H1 (cell line): ENCODE measurements around the gene UTP20.

Source experiments
- CTCF ChIP-seq, 3 experiments: IDR thresholded peaks; 1 replicate in 2 of 3; 2 replicates in 1 of 3; pipeline versions ENCODE4 v1.5.1 to v1.6.1; 2011; ENCODE audit warnings: low read length in 3 of 3, mild to moderate bottlenecking in 3 of 3, inconsistent platforms in 2 of 3, low read depth in 1 of 3, moderate library complexity in 1 of 3; ENCODE audit not compliant: insufficient read depth in 1 of 3; ENCODE audit errors: control extremely low read depth in 1 of 3
- MAX ChIP-seq: IDR thresholded peaks from 2 replicates; pipeline ENCODE4 v1.6.1; 2012; ENCODE audit warnings: inconsistent platforms
- POLR2A ChIP-seq, 2 experiments: IDR thresholded peaks; 1 replicate in 1 of 2; 2 replicates in 1 of 2; pipeline ENCODE4 v1.6.1; 2011; ENCODE audit warnings: low read depth in 2 of 2, low read length in 2 of 2, mild to moderate bottlenecking in 2 of 2; ENCODE audit errors: control extremely low read depth in 1 of 2
- POLR2AphosphoS5 ChIP-seq: IDR thresholded peaks from 2 replicates; pipeline ENCODE4 v1.6.1; 2011; ENCODE audit warnings: low read depth, low read length
- RNF2 ChIP-seq: fragments of 200-900, 300-1000 bp; sonication (generic); IDR thresholded peaks from 2 replicates; pipeline ENCODE4 v1.7.1; 2016; ENCODE audit warnings: borderline replicate concordance, low read depth, mild to moderate bottlenecking, antibody characterized with exemption, low read length; ENCODE audit not compliant: poor library complexity, severe bottlenecking; ENCODE audit errors: missing control alignments

- no peak for TF ChIP-seq CTCF (IDR thresholded peaks at IDR 0.05; ENCODE audit: control extremely low read depth in 1 of 3, insufficient read depth in 1 of 3, low read depth in 1 of 3, low read length in 3 of 3)
- TF ChIP-seq POLR2AphosphoS5, result no peak
- TF ChIP-seq POLR2A (IDR thresholded peaks at IDR 0.05; ENCODE audit: control extremely low read depth in 1 of 2, low read depth in 2 of 2, low read length in 2 of 2), result no peak
- no peak for TF ChIP-seq MAX
- TF ChIP-seq RNF2, result no peak
Observed at GRCh38 chr12:101302741-101303140, 22.8 kb downstream of the UTP20 start.
